LNCAP (cell line): ENCODE results near the gene CFAP206.

Source experiments
- CTCF ChIP-seq: fragments of 450-650 bp; IDR thresholded peaks from 2 replicates; pipeline ENCODE4 v1.5.1; 2017; ENCODE audit warnings: mild to moderate bottlenecking

The CFAP206 gene

GRCh38 chr6:87426789-87427188 is 19.0 kb downstream of the CFAP206 start:
- no peak for TF ChIP-seq CTCF

DNA sequence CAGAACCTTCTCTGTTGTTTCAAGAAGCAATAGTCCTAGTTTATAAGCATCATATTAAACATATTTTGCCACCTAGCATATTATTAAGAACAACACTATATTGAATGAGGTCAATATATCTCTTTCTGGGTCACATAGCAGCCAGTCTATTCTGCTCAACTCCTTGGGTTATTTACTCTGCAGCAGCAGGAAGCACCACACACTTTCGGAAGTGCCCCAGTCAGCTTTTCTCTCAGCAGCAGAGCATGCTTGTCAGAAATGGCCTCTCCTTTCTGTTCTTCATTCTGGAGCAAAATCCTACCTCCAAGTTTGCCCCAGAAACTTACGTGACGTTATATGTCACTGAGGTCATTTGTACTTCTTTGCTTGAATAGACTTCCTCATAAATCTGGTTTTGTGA is 22.7 kb downstream of the CFAP206 start:
- no peak for TF ChIP-seq CTCF

- no peak for TF ChIP-seq CTCF
Observed at GRCh38 chr6:87431263-87431662, 23.5 kb downstream of the CFAP206 start.

DNA sequence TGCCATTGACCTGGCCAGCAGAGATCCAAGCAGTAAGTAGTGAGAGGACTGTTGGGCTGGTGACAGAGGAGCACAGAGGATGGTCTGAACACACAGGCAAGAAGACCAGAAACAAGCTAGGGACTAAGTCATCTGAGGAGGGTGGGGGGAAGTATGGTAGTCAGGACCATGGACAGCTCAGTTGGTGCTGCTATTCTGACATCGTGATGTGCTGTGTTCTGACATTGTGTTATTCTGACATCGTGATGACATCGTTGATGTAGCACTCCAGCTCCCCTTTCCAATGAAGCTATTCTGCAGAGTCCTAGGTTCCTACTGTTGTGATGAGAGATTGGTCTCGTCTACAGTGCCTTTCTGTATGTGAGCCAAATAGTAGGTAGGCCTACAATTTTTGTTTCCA is 28.7 kb downstream of the CFAP206 start:
- no peak for TF ChIP-seq CTCF

GRCh38 chr6:87441711-87442110 is 33.9 kb downstream of the CFAP206 start:
- no peak for TF ChIP-seq CTCF

DNA sequence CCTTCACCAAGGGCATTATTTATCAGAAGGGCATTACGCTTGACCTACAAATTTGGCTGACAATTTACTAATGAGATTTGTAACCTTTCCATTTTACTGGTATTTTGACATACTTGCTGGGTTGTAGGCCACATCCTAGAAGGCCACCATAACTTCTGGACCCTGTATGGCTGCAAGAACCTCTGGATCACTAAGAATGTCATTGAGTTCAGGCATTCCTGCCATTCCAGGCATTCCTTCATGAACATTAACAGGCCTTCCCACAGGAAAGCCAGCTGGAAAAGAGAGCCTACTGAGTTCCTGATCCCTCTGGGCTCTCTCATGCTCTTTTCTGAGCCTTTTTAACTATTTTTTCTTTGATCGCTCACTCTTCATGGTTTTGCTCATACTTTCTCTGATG is 36.6 kb downstream of the CFAP206 start:
- TF ChIP-seq CTCF, result no peak

- no peak for TF ChIP-seq CTCF
Observed at GRCh38 chr6:87465051-87465450, 57.3 kb downstream of the CFAP206 start.
